ENCODE results near the gene BEGAIN.

GRCh38 chr14:100562751-100563150 lies 24.5 kb downstream of the BEGAIN start:
- TF ChIP-seq CTCF (IDR thresholded peaks at IDR 0.05): no peak
- no peak for TF ChIP-seq POLR2A (IDR thresholded peaks at IDR 0.05)

All from adrenal gland (tissue), 5 donors.